K562 (cell line): Measurements from ENCODE around the gene ADGRB2. TPM values are rescaled to one million over a fixed set of nuclear protein-coding genes. Genes with fewer than 3 reads are reported as not detected.

Source experiments
- ATF6 ChIP-seq: sonication (generic); formaldehyde crosslinking; IDR thresholded peaks from 2 replicates; pipeline ENCODE4 v1.4.0; 2020; ENCODE audit warnings: mild to moderate bottlenecking, missing genetic modification reagents
- C11orf30 ChIP-seq: fragments of 450-650 bp; IDR thresholded peaks from 2 replicates; pipeline ENCODE4 v1.6.1; 2016; ENCODE audit warnings: low read depth, mild to moderate bottlenecking
- CLOCK ChIP-seq: fragments of 250-450 bp; sonication (Bioruptor Pico); IDR thresholded peaks from 2 replicates; pipeline ENCODE4 v1.4.0; 2020; ENCODE audit warnings: mild to moderate bottlenecking, moderate library complexity, borderline replicate concordance
- EP400 ChIP-seq: fragments of 450-650 bp; IDR thresholded peaks from 2 replicates; pipeline ENCODE4 v1.6.1; 2017; ENCODE audit warnings: antibody characterized with exemption, mild to moderate bottlenecking, moderate library complexity
- EZH2 ChIP-seq: IDR thresholded peaks from 2 replicates; pipeline ENCODE4 v1.6.1; 2012; ENCODE audit warnings: low read depth, mild to moderate bottlenecking, inconsistent platforms, low read length, borderline replicate concordance
- GTF2A2 ChIP-seq: IDR thresholded peaks from 2 replicates; pipeline ENCODE4 v1.6.1; 2016; ENCODE audit warnings: mild to moderate bottlenecking, missing genetic modification characterization, missing compliant biosample characterization
- HMGN3 ChIP-seq: IDR thresholded peaks from 2 replicates; pipeline ENCODE4 v1.6.1; 2011; ENCODE audit warnings: borderline replicate concordance, low read depth, mild to moderate bottlenecking, mixed read lengths, low read length; ENCODE audit not compliant: insufficient read length; ENCODE audit errors: extremely low read depth
- HOMEZ ChIP-seq: fragments of 250-450 bp; sonication (Bioruptor Pico); IDR thresholded peaks from 2 replicates; pipeline ENCODE4 v1.4.0; 2020; ENCODE audit warnings: mild to moderate bottlenecking, moderate library complexity
- IFI16 ChIP-seq: fragments of 250-450 bp; sonication (Bioruptor Pico); IDR thresholded peaks from 2 replicates; pipeline ENCODE4 v2.1.2; 2022; ENCODE audit warnings: mild to moderate bottlenecking, inconsistent platforms
- MCM2 ChIP-seq: fragments of 450-650 bp; IDR thresholded peaks from 2 replicates; pipeline ENCODE4 v1.6.1; 2017; ENCODE audit warnings: low read depth, mild to moderate bottlenecking
- MXD1 ChIP-seq: fragments of 250-450 bp; sonication (Bioruptor Pico); IDR thresholded peaks from 2 replicates; pipeline ENCODE4 v1.8.0; 2021; ENCODE audit warnings: borderline replicate concordance, mild to moderate bottlenecking, moderate library complexity; ENCODE audit not compliant: poor library complexity, severe bottlenecking
- NFRKB ChIP-seq: fragments of 450-650 bp; IDR thresholded peaks from 2 replicates; pipeline ENCODE4 v1.6.1; 2016; ENCODE audit warnings: low read depth
- SPI1 ChIP-seq: IDR thresholded peaks from 2 replicates; pipeline ENCODE4 v1.6.1; 2011; ENCODE audit warnings: low read depth, low read length, control low read depth, borderline replicate concordance
- THAP12 ChIP-seq: fragments of 250-450 bp; sonication (Bioruptor Pico); IDR thresholded peaks from 2 replicates; pipeline ENCODE4 v1.9.0; 2021; ENCODE audit warnings: mild to moderate bottlenecking, inconsistent platforms
- ZNF174 ChIP-seq: fragments of 250-450 bp; sonication (Bioruptor Pico); IDR thresholded peaks from 2 replicates; pipeline ENCODE4 v1.4.0; 2020; ENCODE audit warnings: mild to moderate bottlenecking
- ZNF316 ChIP-seq: fragments of 450-650 bp; IDR thresholded peaks from 2 replicates; pipeline ENCODE4 v1.6.1; 2016
- ZNF512 ChIP-seq: IDR thresholded peaks from 2 replicates; pipeline ENCODE4 v1.6.1; 2016; ENCODE audit warnings: missing genetic modification characterization, missing compliant biosample characterization
- polyA plus RNA-seq, 8 experiments: library from polyadenylated mRNA; depleted of rRNA in 4 of 8; stranded (reverse) in 5 of 8; unstranded in 3 of 8; fragments of >200 nt; fragmentation: Nextera tagmentation in 2 of 8; fragmentation: Illumina TruSeq in 1 of 8; extraction: Ambion mirVana in 2 of 8; extraction: Trizol in 1 of 8; gene quantifications; 2 replicates each; pipeline versions ENCODE4 v1.2.1 to v1.2.3, GENCODE V29; 2011 to 2014; ENCODE audit warnings: inconsistent platforms in 1 of 8, missing spikeins in 1 of 8
- total RNA-seq, 7 experiments: library from RNA; depleted of rRNA in 6 of 7; stranded (reverse); fragments of >200 nt in 6 of 7; fragmentation: Illumina TruSeq in 2 of 7; extraction: Trizol in 2 of 7; gene quantifications; 2 replicates each; pipeline versions ENCODE4 v1.2.1 to v1.2.3, GENCODE V29; 2011 to 2021; ENCODE audit warnings: low replicate concordance in 1 of 7

ADGRB2 gene
- total and polyA plus RNA-seq, 9 of the 15 experiments (the other 6 are each of a cell fraction or from before 2014, with no cell fraction given) = 0.04 to 0.23 (median 0.20) TPM; not detected in 2

GRCh38 chr1:31781138-31781755, 17.1 kb upstream of the ADGRB2 start (continued):
- TF ChIP-seq ZNF174 (CRISPR knock-in tag) (no peak), HOMEZ (CRISPR knock-in tag) (no peak), ZNF512 (tag) (no peak), THAP12 (CRISPR knock-in tag) (no peak), EZH2 (no peak), HMGN3 (peak; percentile 45), C11orf30 (peak; percentile 49), NFRKB (no peak), MXD1 (CRISPR knock-in tag) (no peak), IFI16 (CRISPR knock-in tag) (no peak), CLOCK (CRISPR knock-in tag) (no peak), EP400 (no peak), ATF6 (CRISPR knock-in tag) (no peak), GTF2A2 (tag) (no peak), ZNF316 (peak; percentile 33; the same call in 1 of the 2 replicates), MCM2 (no peak), SPI1 (no peak)
